Adipocyte (in vitro differentiated cells): ENCODE measurements around the gene PEPD.

ENCODE experiments used
- DNase-seq: peaks from one replicate; pipeline ENCODE4 v3.0.0-alpha.2; 2015; ENCODE audit warnings: low read depth
- H3K27me3 ChIP-seq: replicated peaks from 2 replicates; pipeline ENCODE4 v1.7.0; 2013; ENCODE audit warnings: mild to moderate bottlenecking, low read length, moderate library complexity; ENCODE audit not compliant: control insufficient read depth, insufficient read depth
- H3K36me3 ChIP-seq: 2 replicates; pipeline ENCODE4 v1.7.0; 2013; ENCODE audit warnings: low read length, mild to moderate bottlenecking, moderate library complexity; ENCODE audit not compliant: control insufficient read depth, insufficient read depth, severe bottlenecking
- H3K4me1 ChIP-seq: 2 replicates; pipeline ENCODE4 v1.7.0; 2013; ENCODE audit warnings: mild to moderate bottlenecking, low read length, moderate library complexity; ENCODE audit not compliant: control insufficient read depth, insufficient read depth
- H3K4me3 ChIP-seq: 2 replicates; pipeline ENCODE4 v1.7.0; 2013; ENCODE audit warnings: mild to moderate bottlenecking, low read length, moderate library complexity
- H3K9ac ChIP-seq: 2 replicates; pipeline ENCODE4 v1.7.0; 2013; ENCODE audit warnings: mild to moderate bottlenecking, low read length, moderate library complexity
- H3K9me3 ChIP-seq: 2 replicates; pipeline ENCODE4 v1.7.0; 2013; ENCODE audit warnings: mild to moderate bottlenecking, low read length, moderate library complexity; ENCODE audit not compliant: control insufficient read depth

Gene PEPD

DNA sequence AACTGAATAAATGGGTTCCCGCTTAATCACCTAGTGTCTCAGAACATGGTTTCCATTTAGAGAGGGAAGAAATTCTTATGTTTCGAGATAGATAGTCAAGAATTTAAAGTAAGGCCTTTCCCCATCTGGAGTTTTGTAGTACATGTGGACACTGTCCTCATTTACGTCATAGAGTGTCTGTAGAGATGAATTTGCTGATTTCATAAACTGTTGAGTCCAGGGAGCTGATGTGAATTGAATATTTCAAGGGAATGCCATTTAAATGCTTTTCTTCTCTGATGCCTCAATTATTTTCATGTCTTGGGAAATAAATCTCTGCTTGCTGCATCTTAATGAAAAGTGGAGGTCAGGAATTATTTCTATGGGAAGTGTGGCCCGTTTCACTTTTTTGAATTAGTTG, 138.6 kb downstream of the PEPD start:
- Histone ChIP-seq H3K36me3 (peaks cover 35% of the 10 kb centered on the region), H3K4me3 (no peak overlapping the region), H3K27me3 (no peaks in the 10 kb centered on the region), H3K9me3 (no peaks in the 10 kb centered on the region), H3K9ac (no peak overlapping the region), H3K4me1 (peaks cover 5% of the 10 kb centered on the region)
- DNase-seq: no peak

DNA sequence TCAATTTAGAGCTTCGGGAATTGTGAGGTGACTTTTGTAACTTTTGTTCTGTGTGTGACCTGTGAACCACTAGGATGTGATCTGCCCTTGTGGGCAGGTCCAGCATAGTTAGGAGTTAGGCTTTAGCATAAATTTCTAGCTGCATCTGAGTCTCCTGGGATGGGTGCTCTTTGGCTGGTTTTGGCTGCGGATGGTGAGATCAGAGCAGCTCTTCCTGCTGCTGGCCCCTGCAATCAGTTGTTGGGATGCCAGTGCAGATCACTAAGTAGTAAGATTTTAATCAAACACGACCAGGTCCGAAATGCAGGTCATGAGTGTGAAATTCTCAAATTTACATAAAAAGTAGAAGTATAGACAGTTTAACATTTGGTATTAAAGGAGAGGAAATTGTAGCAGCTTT, 139.6 kb downstream of the PEPD start:
- no peaks in the 10 kb centered on the region for H3K9me3 ChIP-seq
- peaks cover 12% of the 10 kb centered on the region for H3K4me1 ChIP-seq
- no peak for DNase-seq
- no peaks in the 10 kb centered on the region for H3K27me3 ChIP-seq
- H3K4me3 ChIP-seq: no peak overlapping the region
- H3K36me3 ChIP-seq: peaks cover 26% of the 10 kb centered on the region
- no peak overlapping the region for H3K9ac ChIP-seq

DNA sequence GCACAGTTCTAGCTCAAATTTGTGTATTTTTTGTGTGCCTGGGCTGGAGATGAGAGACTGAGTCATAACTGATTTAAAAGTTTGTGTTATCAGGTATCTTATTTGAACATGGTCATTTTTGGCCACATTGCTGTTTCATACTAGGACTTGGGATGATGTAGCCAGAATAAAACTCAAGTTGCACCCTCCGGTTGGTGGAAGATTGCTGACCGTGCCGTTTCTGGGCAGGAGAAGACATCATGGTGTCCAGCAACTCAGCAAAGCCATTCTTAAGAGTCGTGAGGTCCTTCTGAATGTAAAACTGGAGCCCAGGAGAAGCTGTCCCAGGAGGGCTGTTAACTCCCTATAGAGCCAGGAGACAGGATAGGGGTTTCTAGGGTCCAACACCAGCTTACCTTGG, 140.5 kb downstream of the PEPD start:
- peaks cover 21% of the 10 kb centered on the region for H3K4me1 ChIP-seq
- H3K9ac ChIP-seq: no peak overlapping the region
- DNase-seq: no peak
- H3K36me3 ChIP-seq: peaks cover 22% of the 10 kb centered on the region
- no peaks in the 10 kb centered on the region for H3K27me3 ChIP-seq
- H3K9me3 ChIP-seq: no peaks in the 10 kb centered on the region
- no peak overlapping the region for H3K4me3 ChIP-seq

DNA sequence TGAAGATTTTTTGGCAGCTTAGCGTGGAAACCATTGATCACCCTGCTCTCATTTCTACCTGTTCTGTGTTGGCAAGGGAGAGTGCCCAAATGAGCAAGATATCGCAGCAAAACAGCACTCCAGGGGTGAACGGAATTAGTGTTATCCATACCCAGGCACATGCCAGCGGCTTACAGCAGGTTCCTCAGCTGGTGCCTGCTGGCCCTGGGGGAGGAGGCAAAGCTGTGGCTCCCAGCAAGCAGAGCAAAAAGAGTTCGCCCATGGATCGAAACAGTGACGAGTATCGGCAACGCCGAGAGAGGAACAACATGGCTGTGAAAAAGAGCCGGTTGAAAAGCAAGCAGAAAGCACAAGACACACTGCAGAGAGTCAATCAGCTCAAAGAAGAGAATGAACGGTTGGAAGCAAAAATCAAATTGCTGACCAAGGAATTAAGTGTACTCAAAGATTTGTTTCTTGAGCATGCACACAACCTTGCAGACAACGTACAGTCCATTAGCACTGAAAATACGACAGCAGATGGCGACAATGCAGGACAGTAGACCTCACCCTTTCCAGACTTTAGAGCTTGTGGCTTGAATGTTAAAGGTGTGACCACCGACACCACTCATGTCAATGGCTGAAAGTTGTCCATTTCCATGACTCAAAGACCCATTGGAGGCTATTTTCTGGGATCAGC, 142.3 kb downstream of the PEPD start:
- Histone ChIP-seq H3K9me3 (no peaks in the 10 kb centered on the region), H3K27me3 (no peaks in the 10 kb centered on the region), H3K9ac (no peak overlapping the region), H3K36me3 (peaks cover 22% of the 10 kb centered on the region), H3K4me3 (no peak overlapping the region), H3K4me1 (peaks cover 38% of the 10 kb centered on the region)
- DNase-seq: no peak

DNA sequence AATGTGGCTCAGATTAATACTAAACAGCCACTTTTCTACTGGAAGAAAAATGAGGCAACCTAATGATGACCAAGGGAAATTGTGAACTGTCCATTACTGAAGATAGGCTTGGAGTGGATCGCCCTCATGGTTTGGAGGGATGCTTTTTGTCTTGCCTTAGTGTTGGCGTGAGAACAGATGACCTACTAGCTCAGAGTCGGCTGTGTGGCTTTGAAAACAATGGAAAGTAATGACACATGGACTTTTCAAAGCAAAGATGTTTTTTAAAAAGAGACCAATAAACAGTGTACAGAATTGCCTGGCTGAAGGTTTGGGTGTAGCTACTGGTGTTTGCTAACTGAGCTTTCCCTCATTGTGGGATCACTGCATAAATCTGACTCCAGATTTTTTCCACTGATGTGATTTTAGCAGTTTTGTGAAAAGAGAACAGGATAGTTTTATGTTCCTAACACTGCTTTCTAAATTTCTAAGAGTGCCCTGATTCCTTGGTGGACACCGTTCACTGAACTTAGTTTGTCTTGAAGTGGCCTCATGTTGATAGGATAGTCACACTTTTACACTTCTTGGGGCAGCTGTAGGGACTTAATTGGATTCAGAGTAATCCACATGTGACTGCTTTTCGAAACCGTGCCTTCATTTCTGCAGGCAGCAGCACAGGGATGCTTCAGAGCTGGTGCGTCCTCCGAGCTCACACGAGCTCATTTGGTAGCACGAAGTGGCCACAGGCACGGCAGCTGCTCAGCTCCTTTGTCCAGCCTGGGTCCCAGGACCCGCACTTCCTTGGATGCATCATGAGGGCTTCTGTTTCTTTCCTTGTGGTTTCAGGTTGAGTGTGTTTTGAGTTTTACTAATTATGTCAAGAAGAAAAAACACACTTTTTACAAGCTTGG, 143.8 kb downstream of the PEPD start:
- DNase-seq: no peak
- no peak overlapping the region for H3K9ac ChIP-seq
- peaks cover 22% of the 10 kb centered on the region for H3K36me3 ChIP-seq
- no peaks in the 10 kb centered on the region for H3K9me3 ChIP-seq
- peaks cover 38% of the 10 kb centered on the region for H3K4me1 ChIP-seq
- no peaks in the 10 kb centered on the region for H3K27me3 ChIP-seq
- no peak overlapping the region for H3K4me3 ChIP-seq

DNA sequence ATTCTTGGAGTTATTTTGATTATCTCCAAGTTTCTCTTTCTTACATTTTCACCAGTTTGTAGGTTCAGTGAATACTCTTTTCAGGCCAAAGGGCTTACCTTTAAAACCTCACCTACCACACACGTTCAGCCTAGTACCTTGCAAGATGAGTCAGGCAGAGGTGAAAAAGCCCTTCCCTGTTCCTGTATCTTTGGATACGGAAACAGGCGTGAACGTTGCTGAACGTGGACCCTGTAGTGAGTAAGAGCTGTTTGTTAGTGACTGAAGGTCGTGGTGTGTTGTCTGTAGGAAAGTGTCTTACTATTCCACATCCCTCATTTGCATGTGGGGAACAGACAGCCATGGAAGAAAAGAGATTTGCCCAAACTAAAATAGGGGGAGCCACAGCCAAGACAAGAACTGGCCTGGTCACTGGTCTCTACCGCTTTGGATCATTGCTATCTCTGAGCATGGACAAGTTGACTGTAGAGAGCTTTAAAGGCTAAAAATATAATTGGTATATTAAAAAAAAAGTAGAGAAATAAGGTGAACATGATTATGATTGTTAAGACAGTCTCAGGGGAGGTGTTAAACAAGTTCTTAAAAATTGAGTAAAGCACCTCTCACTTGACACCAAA, 144.5 kb downstream of the PEPD start:
- DNase-seq: no peak
- Histone ChIP-seq H3K4me1 (peaks cover 38% of the 10 kb centered on the region), H3K27me3 (no peaks in the 10 kb centered on the region), H3K9me3 (no peaks in the 10 kb centered on the region), H3K36me3 (peaks cover 22% of the 10 kb centered on the region), H3K9ac (no peak overlapping the region), H3K4me3 (peak overlapping the region; percentile 20)

DNA sequence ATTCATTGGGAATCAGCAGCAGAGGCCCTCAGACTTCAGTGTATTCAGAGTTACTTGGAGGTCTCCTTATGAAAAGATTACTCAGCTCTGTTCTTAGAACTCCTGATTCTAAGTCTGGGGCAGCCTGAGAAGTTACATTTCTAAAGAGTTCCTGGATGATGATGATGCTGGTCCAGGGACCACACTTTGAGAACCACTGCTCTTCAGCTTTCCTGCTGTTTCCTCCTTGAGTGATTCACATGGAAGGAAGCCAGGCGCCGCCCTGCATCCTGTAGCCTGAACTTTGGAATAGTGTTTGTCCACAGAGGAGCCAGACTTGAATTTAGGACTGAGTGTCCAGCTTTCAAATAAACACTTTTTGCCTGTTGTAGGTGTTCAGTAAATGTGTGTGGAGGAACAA, 145.2 kb downstream of the PEPD start:
- Histone ChIP-seq H3K4me3 (peak overlapping the region; percentile 92), H3K9me3 (no peaks in the 10 kb centered on the region), H3K27me3 (no peaks in the 10 kb centered on the region), H3K36me3 (peaks cover 18% of the 10 kb centered on the region), H3K4me1 (peaks cover 38% of the 10 kb centered on the region), H3K9ac (no peak overlapping the region)
- DNase-seq: peak; percentile 83

DNA sequence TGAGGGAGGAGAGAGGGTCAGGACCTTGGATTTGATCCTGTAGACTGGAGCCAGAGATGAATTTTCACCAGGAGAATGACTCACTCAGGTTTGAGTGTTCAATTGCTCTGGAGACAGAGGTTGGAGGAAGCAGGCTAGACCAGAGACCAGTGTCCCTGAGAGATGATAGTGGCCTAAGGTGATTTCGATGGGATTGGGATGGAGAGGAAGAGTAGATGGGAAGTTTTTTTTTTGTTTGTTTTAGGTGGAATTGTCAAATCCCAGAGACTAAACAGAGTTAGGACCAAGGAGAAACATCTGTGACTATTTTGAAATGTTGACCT, 145.8 kb downstream of the PEPD start:
- H3K4me1 ChIP-seq: peaks cover 38% of the 10 kb centered on the region
- no peak overlapping the region for H3K9ac ChIP-seq
- peak; percentile 51 for DNase-seq
- H3K9me3 ChIP-seq: no peaks in the 10 kb centered on the region
- no peaks in the 10 kb centered on the region for H3K27me3 ChIP-seq
- peaks cover 14% of the 10 kb centered on the region for H3K36me3 ChIP-seq
- peak overlapping the region; percentile 92 for H3K4me3 ChIP-seq

DNA sequence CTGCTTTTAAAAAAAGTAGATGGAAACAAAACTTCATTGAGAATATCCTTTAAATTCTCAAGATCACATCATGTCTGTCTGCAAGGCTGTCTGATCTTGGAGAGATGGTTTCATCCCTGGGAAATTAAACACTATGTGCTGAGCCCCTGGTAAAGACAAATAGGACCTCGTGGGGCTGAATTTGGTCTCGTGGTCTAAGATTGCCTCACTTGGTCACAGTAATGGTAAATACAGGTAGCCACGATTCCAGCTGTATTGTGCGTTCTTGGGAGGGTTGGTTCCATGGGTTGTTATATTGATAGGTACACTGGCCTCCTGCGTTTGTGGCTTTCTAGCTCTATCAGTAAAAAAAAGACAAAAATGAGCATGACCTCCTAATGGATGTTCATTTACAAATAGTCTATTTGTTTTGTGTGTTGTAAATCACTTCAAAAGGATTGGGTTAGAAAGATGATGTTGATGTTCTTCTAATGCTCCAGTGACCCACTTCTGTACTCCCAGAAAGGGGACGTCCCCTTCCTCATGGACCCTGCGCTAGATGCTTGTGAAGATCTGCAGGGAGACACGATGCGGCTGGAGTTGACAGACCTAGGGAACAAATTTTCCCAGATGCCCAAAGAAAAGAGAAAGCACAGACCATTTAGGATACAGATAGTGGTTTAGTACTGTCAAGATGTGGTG, 146.3 kb downstream of the PEPD start:
- no peaks in the 10 kb centered on the region for H3K27me3 ChIP-seq
- H3K9me3 ChIP-seq: no peaks in the 10 kb centered on the region
- H3K9ac ChIP-seq: peak overlapping the region; percentile 96
- no peak for DNase-seq
- peak overlapping the region; percentile 92 for H3K4me3 ChIP-seq
- peaks cover 38% of the 10 kb centered on the region for H3K4me1 ChIP-seq
- peaks cover 13% of the 10 kb centered on the region for H3K36me3 ChIP-seq

DNA sequence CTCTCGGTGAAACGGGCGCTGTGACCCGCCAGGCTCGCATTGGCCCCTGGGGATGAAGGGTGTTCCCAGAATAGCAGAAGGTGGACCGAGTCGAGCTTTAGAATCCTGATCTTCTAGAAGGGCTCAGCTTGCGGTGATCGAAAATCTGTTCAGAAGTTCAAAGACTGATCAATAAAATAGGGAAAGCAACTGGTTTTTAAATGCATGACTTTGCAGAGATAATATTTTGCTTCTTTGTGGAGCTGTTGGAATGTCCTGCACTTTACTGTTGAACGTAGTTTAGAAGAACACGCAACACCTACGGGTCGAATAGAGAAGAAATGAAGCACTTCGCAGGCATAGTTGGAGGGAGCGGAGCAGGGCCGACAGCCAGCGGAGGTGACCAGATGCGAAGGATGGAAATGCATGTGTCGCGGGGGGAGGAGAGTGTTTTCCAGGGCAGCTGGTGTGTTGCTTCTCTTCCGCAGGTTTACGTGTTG, 147.3 kb downstream of the PEPD start:
- Histone ChIP-seq H3K9me3 (no peaks in the 10 kb centered on the region), H3K36me3 (peaks cover 3% of the 10 kb centered on the region)

More for the DNA sequence above, 147.3 kb downstream of the PEPD start:
- Histone ChIP-seq H3K4me3 (peak overlapping the region; percentile 92), H3K9ac (peak overlapping the region; percentile 96), H3K4me1 (peaks cover 38% of the 10 kb centered on the region), H3K27me3 (no peaks in the 10 kb centered on the region)
- peak; percentile 69 for DNase-seq
